Neural progenitor cell (in vitro differentiated cells): Measurements from ENCODE around the gene TREM1. TPM values are rescaled to one million over a fixed set of nuclear protein-coding genes. Genes with fewer than 3 reads are reported as not detected.

ENCODE experiments used
- DNase-seq: peaks from one replicate; pipeline ENCODE4 v3.0.0-alpha.2; 2016; ENCODE audit warnings: low spot score
- H2AFZ ChIP-seq: fragments of 200-600 bp; sonication (generic); replicated peaks from 2 replicates; pipeline ENCODE4 v1.6.1; 2016; ENCODE audit warnings: antibody characterized with exemption
- H3F3A ChIP-seq: fragments of 200-600 bp; sonication (generic); 2 replicates; pipeline ENCODE4 v1.6.1; 2016; ENCODE audit warnings: antibody characterized with exemption, low read depth
- H3K27ac ChIP-seq: fragments of 200-600 bp; sonication (generic); 2 replicates; pipeline ENCODE4 v1.5.1; 2016; ENCODE audit warnings: mild to moderate bottlenecking
- H3K27me3 ChIP-seq: fragments of 200-600 bp; sonication (generic); 2 replicates; pipeline ENCODE4 v1.6.1; 2016; ENCODE audit warnings: mild to moderate bottlenecking, moderate library complexity
- H3K36me3 ChIP-seq: fragments of 200-600 bp; sonication (generic); 2 replicates; pipeline ENCODE4 v1.5.1; 2016
- H3K4me1 ChIP-seq: fragments of 200-600 bp; sonication (generic); 2 replicates; pipeline ENCODE4 v1.6.1; 2016; ENCODE audit warnings: mixed run types
- H3K4me2 ChIP-seq: fragments of 200-600 bp; sonication (generic); 2 replicates; pipeline ENCODE4 v1.6.1; 2016
- H3K4me3 ChIP-seq: fragments of 200-600 bp; sonication (generic); 2 replicates; pipeline ENCODE4 v1.5.1; 2016
- H3K79me2 ChIP-seq: fragments of 200-600 bp; sonication (generic); 2 replicates; pipeline ENCODE4 v1.6.1; 2016; ENCODE audit warnings: low read depth
- H3K9ac ChIP-seq: fragments of 200-600 bp; sonication (generic); 2 replicates; pipeline ENCODE4 v1.6.1; 2016
- H3K9me3 ChIP-seq: fragments of 200-600 bp; sonication (generic); 2 replicates; pipeline ENCODE4 v1.5.1; 2016; ENCODE audit warnings: low read depth
- H4K20me1 ChIP-seq: fragments of 200-600 bp; sonication (generic); 2 replicates; pipeline ENCODE4 v1.6.1; 2016; ENCODE audit warnings: low read depth
- H3K27ac Mint-ChIP-seq: 3 replicates; pipeline ENCODE4 v1.8.0; 2021; ENCODE audit warnings: mixed read lengths
- H3K27me3 Mint-ChIP-seq: 2 replicates; pipeline ENCODE4 v1.8.0; 2022; ENCODE audit warnings: low read depth, mild to moderate bottlenecking, inconsistent platforms, moderate library complexity, mixed read lengths; ENCODE audit not compliant: insufficient read depth
- H3K36me3 Mint-ChIP-seq: 3 replicates; pipeline ENCODE4 v1.8.0; 2021; ENCODE audit warnings: mixed read lengths
- H3K4me1 Mint-ChIP-seq: 3 replicates; pipeline ENCODE4 v1.8.0; 2021; ENCODE audit warnings: mixed read lengths
- H3K4me3 Mint-ChIP-seq: 3 replicates; pipeline ENCODE4 v1.8.0; 2021; ENCODE audit warnings: mild to moderate bottlenecking, moderate library complexity, mixed read lengths
- H3K9me3 Mint-ChIP-seq: 3 replicates; pipeline ENCODE4 v1.8.0; 2020; ENCODE audit warnings: mixed read lengths
- EZH2 ChIP-seq: fragments of 200-600 bp; sonication (generic); IDR thresholded peaks from 2 replicates; pipeline ENCODE4 v1.6.1; 2017; ENCODE audit warnings: antibody characterized with exemption, mild to moderate bottlenecking, moderate library complexity
- EZH2phosphoT487 ChIP-seq: fragments of 200-600 bp; sonication (generic); IDR thresholded peaks from 2 replicates; pipeline ENCODE4 v1.6.1; 2017; ENCODE audit warnings: antibody characterized with exemption
- total RNA-seq: library from RNA; depleted of rRNA; stranded (reverse); fragments of >200 nt; gene quantifications from 2 replicates; pipeline ENCODE4 v1.2.3, GENCODE V29; 2015; ENCODE audit warnings: low replicate concordance
- TF ChIP-seq, protein P1 (sequence below): fragments of 200-600 bp; sonication (generic); IDR thresholded peaks from 2 replicates; pipeline ENCODE4 v1.5.1; 2017; ENCODE audit warnings: antibody characterized with exemption, mild to moderate bottlenecking

TREM1 gene
- total RNA-seq, 1 donor from 2014 or later, result not detected

DNA sequence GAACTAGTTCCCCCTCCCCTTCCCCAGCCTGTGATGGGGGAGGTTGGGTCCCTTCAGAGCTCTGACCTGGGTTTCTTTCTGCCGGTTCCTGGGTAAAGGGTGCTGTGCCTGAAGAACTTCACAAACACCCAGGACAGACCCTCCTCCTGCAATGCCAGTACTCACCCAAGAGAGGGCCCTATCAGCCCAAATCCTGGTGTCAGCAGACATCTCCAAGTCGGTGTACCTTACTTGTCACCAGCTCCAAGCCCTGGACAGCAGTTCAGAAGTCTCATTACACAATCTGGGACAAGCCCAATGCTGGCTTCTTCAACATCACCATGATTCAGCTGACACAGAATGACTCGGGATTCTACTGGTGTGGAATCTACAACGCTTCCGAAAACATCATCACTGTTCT is 57.9 kb downstream of the TREM1 start:
- Mint-ChIP-seq H3K4me3 (no peak overlapping the region), H3K4me1 (no peaks in the 10 kb centered on the region), H3K27me3 (peaks cover 10% of the 10 kb centered on the region), H3K9me3 (peaks cover 4% of the 10 kb centered on the region), H3K27ac (no peak overlapping the region), H3K36me3 (no peaks in the 10 kb centered on the region)
- TF ChIP-seq EZH2 (no peak), EZH2phosphoT487 (no peak)
- TF ChIP-seq, protein P1, sequence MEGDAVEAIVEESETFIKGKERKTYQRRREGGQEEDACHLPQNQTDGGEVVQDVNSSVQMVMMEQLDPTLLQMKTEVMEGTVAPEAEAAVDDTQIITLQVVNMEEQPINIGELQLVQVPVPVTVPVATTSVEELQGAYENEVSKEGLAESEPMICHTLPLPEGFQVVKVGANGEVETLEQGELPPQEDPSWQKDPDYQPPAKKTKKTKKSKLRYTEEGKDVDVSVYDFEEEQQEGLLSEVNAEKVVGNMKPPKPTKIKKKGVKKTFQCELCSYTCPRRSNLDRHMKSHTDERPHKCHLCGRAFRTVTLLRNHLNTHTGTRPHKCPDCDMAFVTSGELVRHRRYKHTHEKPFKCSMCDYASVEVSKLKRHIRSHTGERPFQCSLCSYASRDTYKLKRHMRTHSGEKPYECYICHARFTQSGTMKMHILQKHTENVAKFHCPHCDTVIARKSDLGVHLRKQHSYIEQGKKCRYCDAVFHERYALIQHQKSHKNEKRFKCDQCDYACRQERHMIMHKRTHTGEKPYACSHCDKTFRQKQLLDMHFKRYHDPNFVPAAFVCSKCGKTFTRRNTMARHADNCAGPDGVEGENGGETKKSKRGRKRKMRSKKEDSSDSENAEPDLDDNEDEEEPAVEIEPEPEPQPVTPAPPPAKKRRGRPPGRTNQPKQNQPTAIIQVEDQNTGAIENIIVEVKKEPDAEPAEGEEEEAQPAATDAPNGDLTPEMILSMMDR, result peak; percentile 26
- no peaks in the 10 kb centered on the region for H3F3A ChIP-seq
- no peaks in the 10 kb centered on the region for H4K20me1 ChIP-seq
- no peak overlapping the region for H2AFZ ChIP-seq
- no peaks in the 10 kb centered on the region for H3K27me3 ChIP-seq
- H3K9ac ChIP-seq, result no peak overlapping the region
- H3K36me3 ChIP-seq, result no peaks in the 10 kb centered on the region
- H3K79me2 ChIP-seq, result no peaks in the 10 kb centered on the region
- H3K4me3 ChIP-seq, result no peak overlapping the region
- no peak overlapping the region for H3K4me2 ChIP-seq
- no peaks in the 10 kb centered on the region for H3K4me1 ChIP-seq
- no peak overlapping the region for H3K27ac ChIP-seq
- peak; percentile 34 for DNase-seq
- H3K9me3 ChIP-seq, result no peaks in the 10 kb centered on the region

DNA sequence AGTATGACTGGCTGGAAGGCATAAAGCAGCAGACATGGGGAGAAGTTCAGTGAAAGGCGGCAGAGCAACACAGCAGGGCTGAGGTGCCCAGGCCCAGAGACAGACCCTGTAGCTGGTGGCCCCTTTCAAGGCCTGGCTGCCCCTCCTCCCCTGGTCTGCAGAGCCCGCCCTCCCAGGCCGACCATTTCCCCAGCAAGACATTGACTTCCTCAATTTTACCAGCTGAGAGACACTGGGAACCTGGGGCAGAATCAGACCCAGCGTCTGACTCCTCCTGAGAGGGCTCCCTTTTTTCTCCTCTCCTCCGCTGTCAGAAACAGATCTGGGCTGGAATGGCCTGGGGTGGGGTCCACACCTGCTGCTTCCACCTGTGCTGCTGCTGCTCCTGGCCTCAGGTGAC is 58.4 kb downstream of the TREM1 start, which contains the start of gene TREML4:
Gene TREML4, plus strand, starts transcription at position 254 of the 400 bp plus-strand sequence. Its CDS starts 79 bp downstream, at position 333.
- H3K4me3 ChIP-seq, result no peak within 1 kb of the TSS
- Mint-ChIP-seq H3K9me3 (peaks cover 6% of the 10 kb centered on the region), H3K4me3 (no peak within 1 kb of the TSS), H3K4me1 (no peaks in the 10 kb centered on the region), H3K27me3 (peaks cover 10% of the 10 kb centered on the region), H3K36me3 (no peaks in the 10 kb centered on the region), H3K27ac (no peak within 1 kb of the TSS)
- H3K4me2 ChIP-seq, result no peak within 1 kb of the TSS
- no peaks in the 10 kb centered on the region for H3K9me3 ChIP-seq
- no peaks in the 10 kb centered on the region for H3K36me3 ChIP-seq
- no peaks in the 10 kb centered on the region for H4K20me1 ChIP-seq
- H3K4me1 ChIP-seq, result no peaks in the 10 kb centered on the region
- no peak within 1 kb of the TSS for H2AFZ ChIP-seq
- H3K9ac ChIP-seq, result no peak within 1 kb of the TSS
- no peaks in the 10 kb centered on the region for H3K27me3 ChIP-seq
- TF ChIP-seq EZH2 (no peak), EZH2phosphoT487 (no peak)
- TF ChIP-seq, protein P1, result no peak
- H3K27ac ChIP-seq, result no peak within 1 kb of the TSS
- H3F3A ChIP-seq, result no peaks in the 10 kb centered on the region
- DNase-seq, result no peak
- H3K79me2 ChIP-seq, result no peaks in the 10 kb centered on the region

DNA sequence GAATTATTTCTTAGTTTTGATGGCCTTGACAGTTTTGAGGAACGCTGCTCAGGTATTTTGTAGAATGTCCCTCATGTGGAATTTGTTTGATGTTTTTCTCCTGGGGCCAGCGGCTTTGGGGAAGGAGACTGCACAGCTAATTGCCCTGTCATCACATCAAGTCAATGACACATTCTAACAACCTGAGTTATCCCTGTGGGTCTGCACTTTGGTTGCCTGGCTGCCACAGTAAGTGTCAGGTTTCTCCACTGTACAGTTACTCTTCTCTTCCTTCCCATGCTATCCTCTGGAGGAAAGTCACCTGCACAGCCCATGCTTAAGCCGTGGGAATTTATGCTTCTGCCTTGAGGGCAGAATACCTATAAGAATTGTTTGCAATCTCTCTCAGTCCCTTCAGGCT is 59.7 kb downstream of the TREM1 start:
- H3K9ac ChIP-seq, result no peak overlapping the region
- no peak overlapping the region for H3K4me3 ChIP-seq
- no peaks in the 10 kb centered on the region for H3K36me3 Mint-ChIP-seq
- H3K27me3 Mint-ChIP-seq, result peaks cover 11% of the 10 kb centered on the region
- peaks cover 6% of the 10 kb centered on the region for H3K9me3 Mint-ChIP-seq
- TF ChIP-seq EZH2phosphoT487 (no peak), EZH2 (no peak)
- TF ChIP-seq, protein P1, result no peak
- H3K79me2 ChIP-seq, result no peaks in the 10 kb centered on the region
- DNase-seq, result no peak
- no peak overlapping the region for H2AFZ ChIP-seq
- H3K4me3 Mint-ChIP-seq, result no peak overlapping the region
- no peaks in the 10 kb centered on the region for H4K20me1 ChIP-seq
- H3K36me3 ChIP-seq, result no peaks in the 10 kb centered on the region
- no peaks in the 10 kb centered on the region for H3K27me3 ChIP-seq
- no peaks in the 10 kb centered on the region for H3K4me1 ChIP-seq
- no peak overlapping the region for H3K4me2 ChIP-seq
- no peaks in the 10 kb centered on the region for H3F3A ChIP-seq
- H3K27ac Mint-ChIP-seq, result no peak overlapping the region
- H3K4me1 Mint-ChIP-seq, result no peaks in the 10 kb centered on the region
- no peak overlapping the region for H3K27ac ChIP-seq
- no peaks in the 10 kb centered on the region for H3K9me3 ChIP-seq
